ENCODE results near the gene WWOX. TPM values are rescaled to one million over a fixed set of nuclear protein-coding genes. Genes with fewer than 3 reads are reported as not detected.

The WWOX gene
- polyA plus RNA-seq, 2 of the 4 experiments (the other 2 are of a cell fraction), result 16.0 to 17.2 TPM

DNA sequence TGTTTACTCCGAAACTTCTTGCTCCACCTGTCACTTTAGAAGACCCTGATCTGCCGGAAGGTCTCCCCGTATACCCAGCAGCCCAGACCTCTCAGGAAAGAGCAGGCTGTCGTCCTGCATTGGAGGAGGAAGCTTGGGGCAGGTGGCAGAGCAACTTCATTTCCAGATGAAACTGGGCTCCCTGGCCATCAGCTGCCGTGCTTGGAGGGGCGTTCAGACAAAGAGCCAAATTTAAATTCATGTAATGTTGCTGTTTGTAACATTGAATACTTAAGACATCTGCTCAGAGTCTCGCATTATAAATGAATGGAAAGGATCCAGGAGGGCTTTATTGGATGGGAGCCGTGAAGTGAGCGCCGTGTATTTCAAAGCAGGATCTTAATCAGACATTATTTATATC lies 872.6 kb downstream of the WWOX start:
- no peak overlapping the region for H3K4me3 ChIP-seq
- CTCF ChIA-PET, result interaction anchor here (0.5 kb wide), 1 partner anchor 59 kb away, joined by 4 read pairs; no protein-coding TSS in a partner anchor
- H3K9me3 ChIP-seq, result no peaks in the 10 kb centered on the region
- TF ChIP-seq HOXA7 (CRISPR knock-in tag; IDR thresholded peaks at IDR 0.05) (no peak), HOXB13 (CRISPR knock-in tag; IDR thresholded peaks at IDR 0.05; ENCODE audit: low read depth) (no peak), BHLHE40 (IDR thresholded peaks at IDR 0.05; ENCODE audit: low read depth, low read length) (no peak), BCL3 (IDR thresholded peaks at IDR 0.05) (no peak)
- TF ChIP-seq, protein P1, sequence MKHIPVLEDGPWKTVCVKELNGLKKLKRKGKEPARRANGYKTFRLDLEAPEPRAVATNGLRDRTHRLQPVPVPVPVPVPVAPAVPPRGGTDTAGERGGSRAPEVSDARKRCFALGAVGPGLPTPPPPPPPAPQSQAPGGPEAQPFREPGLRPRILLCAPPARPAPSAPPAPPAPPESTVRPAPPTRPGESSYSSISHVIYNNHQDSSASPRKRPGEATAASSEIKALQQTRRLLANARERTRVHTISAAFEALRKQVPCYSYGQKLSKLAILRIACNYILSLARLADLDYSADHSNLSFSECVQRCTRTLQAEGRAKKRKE (CRISPR knock-in tag; IDR thresholded peaks at IDR 0.05; ENCODE audit: low read depth), result no peak
- TF ChIP-seq, protein P2, sequence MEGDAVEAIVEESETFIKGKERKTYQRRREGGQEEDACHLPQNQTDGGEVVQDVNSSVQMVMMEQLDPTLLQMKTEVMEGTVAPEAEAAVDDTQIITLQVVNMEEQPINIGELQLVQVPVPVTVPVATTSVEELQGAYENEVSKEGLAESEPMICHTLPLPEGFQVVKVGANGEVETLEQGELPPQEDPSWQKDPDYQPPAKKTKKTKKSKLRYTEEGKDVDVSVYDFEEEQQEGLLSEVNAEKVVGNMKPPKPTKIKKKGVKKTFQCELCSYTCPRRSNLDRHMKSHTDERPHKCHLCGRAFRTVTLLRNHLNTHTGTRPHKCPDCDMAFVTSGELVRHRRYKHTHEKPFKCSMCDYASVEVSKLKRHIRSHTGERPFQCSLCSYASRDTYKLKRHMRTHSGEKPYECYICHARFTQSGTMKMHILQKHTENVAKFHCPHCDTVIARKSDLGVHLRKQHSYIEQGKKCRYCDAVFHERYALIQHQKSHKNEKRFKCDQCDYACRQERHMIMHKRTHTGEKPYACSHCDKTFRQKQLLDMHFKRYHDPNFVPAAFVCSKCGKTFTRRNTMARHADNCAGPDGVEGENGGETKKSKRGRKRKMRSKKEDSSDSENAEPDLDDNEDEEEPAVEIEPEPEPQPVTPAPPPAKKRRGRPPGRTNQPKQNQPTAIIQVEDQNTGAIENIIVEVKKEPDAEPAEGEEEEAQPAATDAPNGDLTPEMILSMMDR (IDR thresholded peaks at IDR 0.05), result no peak
- no peak overlapping the region for H3K4me2 ChIP-seq
- POLR2A ChIA-PET, result no interaction called here
- ATAC-seq (no peak), DNase-seq (ENCODE audit: low read depth in 1 of 2, low spot score in 1 of 2) (no peak), FAIRE-seq (no peak)
- WGBS (ENCODE audit: missing lambda C conversion rate), result 53% methylated on average over 10 of the region's 10 CpGs
- H3K27ac ChIP-seq, result no peak overlapping the region
- no peaks in the 10 kb centered on the region for H3K4me1 ChIP-seq

GRCh38 chr16:78972986-78973385 lies 873.5 kb downstream of the WWOX start:
- Histone ChIP-seq H3K27ac (no peak overlapping the region), H3K4me2 (no peak overlapping the region), H3K4me3 (no peak overlapping the region), H3K9me3 (no peaks in the 10 kb centered on the region), H3K4me1 (no peaks in the 10 kb centered on the region)
- WGBS (ENCODE audit: missing lambda C conversion rate), result 60% methylated on average over 13 of the region's 13 CpGs
- ATAC-seq (no peak), DNase-seq (ENCODE audit: low read depth in 1 of 2, low spot score in 1 of 2) (no peak), FAIRE-seq (no peak)
- CTCF ChIA-PET, result no interaction called here
- TF ChIP-seq RFX5 (IDR thresholded peaks at IDR 0.05) (no peak), FOXS1 (CRISPR knock-in tag; IDR thresholded peaks at IDR 0.05) (no peak), ESRRA (IDR thresholded peaks at IDR 0.05; ENCODE audit: borderline replicate concordance, low read length) (no peak), ZNF302 (CRISPR knock-in tag; IDR thresholded peaks at IDR 0.05) (no peak), ZFP36 (IDR thresholded peaks at IDR 0.05; ENCODE audit: borderline replicate concordance, partially characterized antibody) (no peak), EP300 (IDR thresholded peaks at IDR 0.05) (no peak), GATA3 (IDR thresholded peaks at IDR 0.05; ENCODE audit: borderline replicate concordance) (no peak), HES2 (IDR thresholded peaks at IDR 0.05) (no peak), HMGXB4 (CRISPR knock-in tag; IDR thresholded peaks at IDR 0.05; ENCODE audit: borderline replicate concordance) (no peak), HDAC2 (IDR thresholded peaks at IDR 0.05) (no peak), ZC3H11A (IDR thresholded peaks at IDR 0.05) (no peak), NFE2L2 (conservative IDR thresholded peaks at IDR 0.05; ENCODE audit: low read length) (no peak), MAFK (IDR thresholded peaks at IDR 0.05; ENCODE audit: partially characterized antibody) (no peak), EHF (CRISPR knock-in tag; IDR thresholded peaks at IDR 0.05) (no peak), RNF2 (IDR thresholded peaks at IDR 0.05; ENCODE audit: borderline replicate concordance, low read depth) (no peak), CHD2 (IDR thresholded peaks at IDR 0.05; ENCODE audit: low read length, partially characterized antibody) (no peak)
- TF ChIP-seq, protein P2 (IDR thresholded peaks at IDR 0.05), result no peak
- TF ChIP-seq, protein P3, sequence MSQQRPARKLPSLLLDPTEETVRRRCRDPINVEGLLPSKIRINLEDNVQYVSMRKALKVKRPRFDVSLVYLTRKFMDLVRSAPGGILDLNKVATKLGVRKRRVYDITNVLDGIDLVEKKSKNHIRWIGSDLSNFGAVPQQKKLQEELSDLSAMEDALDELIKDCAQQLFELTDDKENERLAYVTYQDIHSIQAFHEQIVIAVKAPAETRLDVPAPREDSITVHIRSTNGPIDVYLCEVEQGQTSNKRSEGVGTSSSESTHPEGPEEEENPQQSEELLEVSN (IDR thresholded peaks at IDR 0.05; ENCODE audit: borderline replicate concordance, low read depth), result no peak
- TF ChIP-seq, protein P1 (CRISPR knock-in tag; IDR thresholded peaks at IDR 0.05; ENCODE audit: low read depth), result no peak
- POLR2A ChIA-PET, result no interaction called here
